ENCODE results near the gene C1QTNF12. TPM values are rescaled to one million over a fixed set of nuclear protein-coding genes. Genes with fewer than 3 reads are reported as not detected.

C1QTNF12 gene
- total RNA-seq, 1 donor from 2014 or later: 0.28 TPM

DNA sequence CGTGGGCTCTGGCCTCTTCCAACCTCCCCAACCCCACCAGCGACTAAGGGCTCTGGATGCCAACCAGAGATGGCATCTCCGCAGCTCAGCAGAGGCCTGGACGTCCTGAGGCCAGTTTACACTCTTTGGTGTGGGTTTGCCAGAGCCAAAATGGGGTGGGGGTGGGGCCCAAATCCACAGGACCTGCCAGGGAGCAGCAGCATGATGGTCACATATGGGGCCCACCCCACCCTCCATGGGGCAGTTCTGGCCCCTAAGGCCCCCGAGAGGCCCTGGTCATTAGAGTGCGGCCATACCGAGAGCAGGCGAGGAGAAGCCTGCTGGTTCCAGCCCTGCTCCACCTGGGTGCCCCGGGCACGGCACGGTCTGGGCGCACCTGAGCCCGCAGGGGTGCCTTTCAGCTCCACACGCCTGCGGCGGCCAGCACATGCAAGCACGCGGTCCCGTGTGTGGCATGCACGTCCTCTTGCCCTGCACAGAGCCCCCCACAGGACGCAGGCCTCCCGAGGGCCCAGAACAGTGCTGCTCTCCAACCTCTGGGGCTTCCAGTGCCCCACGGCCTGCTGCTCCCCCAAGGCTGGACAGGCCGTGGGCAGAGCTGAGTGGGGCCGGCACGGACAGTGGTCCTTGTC is 4.8 kb downstream of the C1QTNF12 start:
- Histone ChIP-seq H2AFZ (replicated peaks) (no peak overlapping the region), H3K79me2 (ENCODE audit: low read depth) (no peaks in the 10 kb centered on the region), H3K4me3 (no peak overlapping the region), H3K9me3 (ENCODE audit: low read depth) (no peaks in the 10 kb centered on the region), H3K4me2 (no peak overlapping the region), H4K20me1 (ENCODE audit: low read depth) (peaks cover 10% of the 10 kb centered on the region), H3K27me3 (peaks cover 13% of the 10 kb centered on the region), H3K27ac (no peak overlapping the region), H3K4me1 (peaks cover 14% of the 10 kb centered on the region), H3K36me3 (no peaks in the 10 kb centered on the region), H3K9ac (no peak overlapping the region), H3F3A (ENCODE audit: low read depth) (peaks cover 8% of the 10 kb centered on the region)
- Mint-ChIP-seq H3K27me3 (ENCODE audit: insufficient read depth, low read depth) (peaks cover 2% of the 10 kb centered on the region), H3K4me1 (peaks cover 4% of the 10 kb centered on the region), H3K9me3 (no peaks in the 10 kb centered on the region), H3K36me3 (no peaks in the 10 kb centered on the region), H3K27ac (no peak overlapping the region), H3K4me3 (no peak overlapping the region)
- DNase-seq (ENCODE audit: low spot score): no peak
- TF ChIP-seq, protein P1, sequence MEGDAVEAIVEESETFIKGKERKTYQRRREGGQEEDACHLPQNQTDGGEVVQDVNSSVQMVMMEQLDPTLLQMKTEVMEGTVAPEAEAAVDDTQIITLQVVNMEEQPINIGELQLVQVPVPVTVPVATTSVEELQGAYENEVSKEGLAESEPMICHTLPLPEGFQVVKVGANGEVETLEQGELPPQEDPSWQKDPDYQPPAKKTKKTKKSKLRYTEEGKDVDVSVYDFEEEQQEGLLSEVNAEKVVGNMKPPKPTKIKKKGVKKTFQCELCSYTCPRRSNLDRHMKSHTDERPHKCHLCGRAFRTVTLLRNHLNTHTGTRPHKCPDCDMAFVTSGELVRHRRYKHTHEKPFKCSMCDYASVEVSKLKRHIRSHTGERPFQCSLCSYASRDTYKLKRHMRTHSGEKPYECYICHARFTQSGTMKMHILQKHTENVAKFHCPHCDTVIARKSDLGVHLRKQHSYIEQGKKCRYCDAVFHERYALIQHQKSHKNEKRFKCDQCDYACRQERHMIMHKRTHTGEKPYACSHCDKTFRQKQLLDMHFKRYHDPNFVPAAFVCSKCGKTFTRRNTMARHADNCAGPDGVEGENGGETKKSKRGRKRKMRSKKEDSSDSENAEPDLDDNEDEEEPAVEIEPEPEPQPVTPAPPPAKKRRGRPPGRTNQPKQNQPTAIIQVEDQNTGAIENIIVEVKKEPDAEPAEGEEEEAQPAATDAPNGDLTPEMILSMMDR (IDR thresholded peaks at IDR 0.05): no peak
- no peak for TF ChIP-seq EZH2 (IDR thresholded peaks at IDR 0.05)
- no peak for TF ChIP-seq EZH2phosphoT487 (IDR thresholded peaks at IDR 0.05)

DNA sequence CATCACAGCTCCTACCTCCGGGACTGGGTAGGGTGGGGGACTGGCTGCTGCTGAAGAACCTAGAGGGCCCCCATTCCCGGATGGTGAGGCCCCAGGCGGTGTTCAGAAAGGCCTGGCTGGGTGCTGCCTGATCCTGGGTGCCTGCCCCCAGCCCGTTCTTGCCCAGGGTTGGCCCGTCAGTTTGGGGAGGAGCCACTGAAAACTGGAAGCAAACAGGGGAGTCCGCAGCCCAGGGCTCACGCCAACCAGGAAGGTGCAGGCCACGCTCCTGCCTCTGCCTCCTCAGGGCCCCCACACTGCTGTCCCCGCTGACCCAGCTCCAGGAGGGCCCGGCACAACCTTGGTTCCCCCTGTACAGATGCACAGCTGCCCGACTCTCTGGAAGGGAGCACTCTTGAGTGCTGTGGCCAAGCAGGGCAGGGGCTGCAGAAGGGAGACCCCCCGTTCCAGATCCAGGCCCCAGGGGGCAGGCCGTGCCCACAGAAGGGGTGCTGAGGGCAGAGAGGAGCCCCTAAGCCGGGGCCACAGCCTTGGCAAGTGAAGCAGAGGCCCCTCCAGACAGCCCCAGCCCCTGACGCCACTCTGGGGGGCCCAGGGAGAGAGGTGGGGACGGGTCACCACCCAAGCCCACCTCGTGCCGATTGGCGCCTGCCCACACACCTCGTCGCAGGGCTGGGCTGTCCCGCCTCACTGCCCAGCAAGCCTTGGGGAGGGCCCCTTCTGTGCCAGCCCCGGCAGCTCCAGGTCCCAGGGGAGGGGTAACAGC is 5.5 kb downstream of the C1QTNF12 start:
- Histone ChIP-seq H3K9ac (no peak overlapping the region), H3K4me1 (peaks cover 9% of the 10 kb centered on the region), H4K20me1 (ENCODE audit: low read depth) (peaks cover 16% of the 10 kb centered on the region), H3F3A (ENCODE audit: low read depth) (peaks cover 8% of the 10 kb centered on the region), H3K9me3 (ENCODE audit: low read depth) (no peaks in the 10 kb centered on the region), H2AFZ (replicated peaks) (no peak overlapping the region), H3K27me3 (peaks cover 6% of the 10 kb centered on the region), H3K79me2 (ENCODE audit: low read depth) (no peaks in the 10 kb centered on the region), H3K36me3 (no peaks in the 10 kb centered on the region), H3K4me3 (no peak overlapping the region), H3K27ac (no peak overlapping the region), H3K4me2 (no peak overlapping the region)
- peaks cover 2% of the 10 kb centered on the region for H3K27me3 Mint-ChIP-seq (ENCODE audit: insufficient read depth, low read depth)
- TF ChIP-seq EZH2 (IDR thresholded peaks at IDR 0.05): no peak
- peaks cover 4% of the 10 kb centered on the region for H3K4me1 Mint-ChIP-seq
- no peaks in the 10 kb centered on the region for H3K9me3 Mint-ChIP-seq
- no peak overlapping the region for H3K4me3 Mint-ChIP-seq
- H3K27ac Mint-ChIP-seq: no peak overlapping the region
- no peaks in the 10 kb centered on the region for H3K36me3 Mint-ChIP-seq
- no peak for DNase-seq (ENCODE audit: low spot score)

DNA sequence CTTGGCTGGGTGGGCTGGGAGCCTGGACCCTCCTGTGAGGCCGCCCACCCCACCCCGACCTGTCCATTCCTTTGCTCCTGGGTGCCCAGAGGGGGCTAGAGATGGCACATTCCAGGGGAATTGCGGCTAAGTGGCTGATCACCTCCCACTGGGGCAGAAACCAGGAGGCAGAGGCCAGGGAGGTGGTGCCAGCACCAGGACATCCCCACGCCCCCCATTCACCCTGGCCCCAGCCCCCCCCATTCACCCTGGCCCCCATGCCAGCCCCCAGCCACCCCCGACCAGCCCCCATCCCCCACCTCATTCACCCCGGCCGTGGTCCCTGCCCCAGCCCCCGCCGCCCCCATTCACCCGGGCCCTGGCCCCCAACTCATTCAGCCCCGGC is 6.2 kb downstream of the C1QTNF12 start:
- H3K9me3 ChIP-seq (ENCODE audit: low read depth): no peaks in the 10 kb centered on the region
- no peaks in the 10 kb centered on the region for H3K79me2 ChIP-seq (ENCODE audit: low read depth)
- H3K4me3 Mint-ChIP-seq: no peak overlapping the region
- H3K9ac ChIP-seq: no peak overlapping the region
- no peaks in the 10 kb centered on the region for H3K27me3 ChIP-seq
- no peaks in the 10 kb centered on the region for H3K36me3 Mint-ChIP-seq
- peaks cover 9% of the 10 kb centered on the region for H3K4me1 ChIP-seq
- no peak overlapping the region for H2AFZ ChIP-seq (replicated peaks)
- no peaks in the 10 kb centered on the region for H3K9me3 Mint-ChIP-seq
- H3K4me2 ChIP-seq: no peak overlapping the region
- H3K27ac ChIP-seq: no peak overlapping the region
- peaks cover 16% of the 10 kb centered on the region for H4K20me1 ChIP-seq (ENCODE audit: low read depth)
- peaks cover 12% of the 10 kb centered on the region for H3F3A ChIP-seq (ENCODE audit: low read depth)
- H3K4me3 ChIP-seq: no peak overlapping the region
- H3K36me3 ChIP-seq: no peaks in the 10 kb centered on the region
- H3K27me3 Mint-ChIP-seq (ENCODE audit: insufficient read depth, low read depth): peaks cover 2% of the 10 kb centered on the region
- H3K27ac Mint-ChIP-seq: no peak overlapping the region
- TF ChIP-seq EZH2 (IDR thresholded peaks at IDR 0.05): no peak
- TF ChIP-seq, protein P1 (IDR thresholded peaks at IDR 0.05): no peak
- H3K4me1 Mint-ChIP-seq: peaks cover 4% of the 10 kb centered on the region
- no peak for DNase-seq (ENCODE audit: low spot score)

Data from neural progenitor cell (in vitro differentiated cells).